ENCODE results near the gene WNK1. TPM values are rescaled to one million over a fixed set of nuclear protein-coding genes. Genes with fewer than 3 reads are reported as not detected.

The WNK1 gene
- total RNA-seq, 1 experiment from 2014 or later, result 183 TPM

- no peak overlapping the region for H3K4me3 ChIP-seq (ENCODE audit: low read length)
- peak overlapping the region; percentile 95 for H2AFZ ChIP-seq (ENCODE audit: low read length)
- H3K4me1 ChIP-seq (ENCODE audit: low read length), result peaks cover 24% of the 10 kb centered on the region
- DNase-seq, result no peak
- H3K9me2 ChIP-seq (replicated peaks; ENCODE audit: insufficient read depth, low read length), result no peaks in the 10 kb centered on the region
- 0 out of 2 replicates have a peak overlapping the region, but pooled peaks have one; percentile 60 for H3K9ac ChIP-seq (ENCODE audit: low read length)
- H4K20me1 ChIP-seq (ENCODE audit: insufficient read depth, low read depth, low read length), result no peaks in the 10 kb centered on the region
- H3K4me2 ChIP-seq (ENCODE audit: low read depth, low read length, poor library complexity, severe bottlenecking), result peak overlapping the region; percentile 65
- no peaks in the 10 kb centered on the region for H3K79me2 ChIP-seq (ENCODE audit: low read length)
- H3K36me3 ChIP-seq (ENCODE audit: insufficient read depth, low read length), result no peaks in the 10 kb centered on the region
- 0 out of 2 replicates have a peak overlapping the region, but pooled peaks have one; percentile 57 for H3K27ac ChIP-seq (ENCODE audit: low read length)
- H3K27me3 ChIP-seq (ENCODE audit: low read length), result no peaks in the 10 kb centered on the region
- H3K9me3 ChIP-seq (ENCODE audit: low read length), result no peaks in the 10 kb centered on the region
Measured at GRCh38 chr12:718756-719102, 33.6 kb upstream of the WNK1 start.

- Histone ChIP-seq H3K4me2 (ENCODE audit: low read depth, low read length, poor library complexity, severe bottlenecking) (peak overlapping the region; percentile 65), H3K27me3 (ENCODE audit: low read length) (no peaks in the 10 kb centered on the region), H2AFZ (ENCODE audit: low read length) (peak overlapping the region; percentile 77; the same call in 1 of the 2 replicates)
Measured at GRCh38 chr12:720231-720941, 32.0 kb upstream of the WNK1 start.

GRCh38 chr12:724194-724855, 28.1 kb upstream of the WNK1 start:
- Histone ChIP-seq H4K20me1 (ENCODE audit: insufficient read depth, low read depth, low read length) (no peaks in the 10 kb centered on the region), H3K9ac (ENCODE audit: low read length) (no peak overlapping the region), H3K4me2 (ENCODE audit: low read depth, low read length, poor library complexity, severe bottlenecking) (no peak overlapping the region), H2AFZ (ENCODE audit: low read length) (peak overlapping the region; percentile 67), H3K4me1 (ENCODE audit: low read length) (peaks cover 28% of the 10 kb centered on the region), H3K36me3 (ENCODE audit: insufficient read depth, low read length) (no peaks in the 10 kb centered on the region), H3K27ac (ENCODE audit: low read length) (no peak overlapping the region), H3K4me3 (ENCODE audit: low read length) (no peak overlapping the region), H3K9me3 (ENCODE audit: low read length) (no peaks in the 10 kb centered on the region), H3K9me2 (replicated peaks; ENCODE audit: insufficient read depth, low read length) (no peaks in the 10 kb centered on the region), H3K79me2 (ENCODE audit: low read length) (no peaks in the 10 kb centered on the region), H3K27me3 (ENCODE audit: low read length) (no peaks in the 10 kb centered on the region)
- peak; percentile 69 for DNase-seq

More at GRCh38 chr12:720231-720941, 32.0 kb upstream of the WNK1 start:
- Histone ChIP-seq H3K9me3 (ENCODE audit: low read length) (no peaks in the 10 kb centered on the region), H3K4me1 (ENCODE audit: low read length) (peaks cover 34% of the 10 kb centered on the region), H3K36me3 (ENCODE audit: insufficient read depth, low read length) (no peaks in the 10 kb centered on the region), H3K79me2 (ENCODE audit: low read length) (no peaks in the 10 kb centered on the region), H3K27ac (ENCODE audit: low read length) (no peak overlapping the region), H3K9me2 (replicated peaks; ENCODE audit: insufficient read depth, low read length) (no peaks in the 10 kb centered on the region), H3K4me3 (ENCODE audit: low read length) (no peak overlapping the region), H3K9ac (ENCODE audit: low read length) (no peak overlapping the region), H4K20me1 (ENCODE audit: insufficient read depth, low read depth, low read length) (no peaks in the 10 kb centered on the region)
- DNase-seq, result no peak

- Histone ChIP-seq H3K79me2 (ENCODE audit: low read length) (no peaks in the 10 kb centered on the region), H4K20me1 (ENCODE audit: insufficient read depth, low read depth, low read length) (no peaks in the 10 kb centered on the region), H3K9me3 (ENCODE audit: low read length) (no peaks in the 10 kb centered on the region), H3K36me3 (ENCODE audit: insufficient read depth, low read length) (no peaks in the 10 kb centered on the region), H3K27me3 (ENCODE audit: low read length) (no peaks in the 10 kb centered on the region), H3K9me2 (replicated peaks; ENCODE audit: insufficient read depth, low read length) (no peaks in the 10 kb centered on the region), H2AFZ (ENCODE audit: low read length) (no peak overlapping the region), H3K4me1 (ENCODE audit: low read length) (peaks cover 20% of the 10 kb centered on the region), H3K27ac (ENCODE audit: low read length) (no peak overlapping the region), H3K9ac (ENCODE audit: low read length) (no peak overlapping the region), H3K4me2 (ENCODE audit: low read depth, low read length, poor library complexity, severe bottlenecking) (no peak overlapping the region), H3K4me3 (ENCODE audit: low read length) (no peak overlapping the region)
- DNase-seq, result no peak
Measured at GRCh38 chr12:725076-725475, 27.3 kb upstream of the WNK1 start.

GRCh38 chr12:726281-727140, 25.9 kb upstream of the WNK1 start:
- no peaks in the 10 kb centered on the region for H3K9me2 ChIP-seq (replicated peaks; ENCODE audit: insufficient read depth, low read length)
- peaks cover 17% of the 10 kb centered on the region for H3K4me1 ChIP-seq (ENCODE audit: low read length)
- H4K20me1 ChIP-seq (ENCODE audit: insufficient read depth, low read depth, low read length), result no peaks in the 10 kb centered on the region
- H3K4me2 ChIP-seq (ENCODE audit: low read depth, low read length, poor library complexity, severe bottlenecking), result no peak overlapping the region
- H2AFZ ChIP-seq (ENCODE audit: low read length), result no peak overlapping the region
- no peaks in the 10 kb centered on the region for H3K9me3 ChIP-seq (ENCODE audit: low read length)
- no peak for DNase-seq
- no peaks in the 10 kb centered on the region for H3K79me2 ChIP-seq (ENCODE audit: low read length)
- H3K9ac ChIP-seq (ENCODE audit: low read length), result no peak overlapping the region
- H3K27ac ChIP-seq (ENCODE audit: low read length), result no peak overlapping the region
- no peak overlapping the region for H3K4me3 ChIP-seq (ENCODE audit: low read length)
- no peaks in the 10 kb centered on the region for H3K27me3 ChIP-seq (ENCODE audit: low read length)
- H3K36me3 ChIP-seq (ENCODE audit: insufficient read depth, low read length), result no peaks in the 10 kb centered on the region

GRCh38 chr12:727321-727720, 25.1 kb upstream of the WNK1 start:
- H3K79me2 ChIP-seq (ENCODE audit: low read length), result no peaks in the 10 kb centered on the region
- no peaks in the 10 kb centered on the region for H4K20me1 ChIP-seq (ENCODE audit: insufficient read depth, low read depth, low read length)
- no peaks in the 10 kb centered on the region for H3K36me3 ChIP-seq (ENCODE audit: insufficient read depth, low read length)
- no peak overlapping the region for H3K9ac ChIP-seq (ENCODE audit: low read length)
- no peak overlapping the region for H3K4me2 ChIP-seq (ENCODE audit: low read depth, low read length, poor library complexity, severe bottlenecking)
- peaks cover 15% of the 10 kb centered on the region for H3K4me1 ChIP-seq (ENCODE audit: low read length)
- H3K27ac ChIP-seq (ENCODE audit: low read length), result no peak overlapping the region
- no peak for DNase-seq
- no peaks in the 10 kb centered on the region for H3K9me3 ChIP-seq (ENCODE audit: low read length)
- no peaks in the 10 kb centered on the region for H3K9me2 ChIP-seq (replicated peaks; ENCODE audit: insufficient read depth, low read length)
- H2AFZ ChIP-seq (ENCODE audit: low read length), result no peak overlapping the region
- no peak overlapping the region for H3K4me3 ChIP-seq (ENCODE audit: low read length)
- no peaks in the 10 kb centered on the region for H3K27me3 ChIP-seq (ENCODE audit: low read length)

GRCh38 chr12:728781-729180, 23.6 kb upstream of the WNK1 start:
- no peak overlapping the region for H3K4me3 ChIP-seq (ENCODE audit: low read length)
- no peaks in the 10 kb centered on the region for H3K9me2 ChIP-seq (replicated peaks; ENCODE audit: insufficient read depth, low read length)
- H3K9me3 ChIP-seq (ENCODE audit: low read length), result no peaks in the 10 kb centered on the region
- no peaks in the 10 kb centered on the region for H3K79me2 ChIP-seq (ENCODE audit: low read length)
- H3K4me1 ChIP-seq (ENCODE audit: low read length), result peaks cover 9% of the 10 kb centered on the region
- H3K36me3 ChIP-seq (ENCODE audit: insufficient read depth, low read length), result no peaks in the 10 kb centered on the region
- H3K4me2 ChIP-seq (ENCODE audit: low read depth, low read length, poor library complexity, severe bottlenecking), result no peak overlapping the region
- no peak overlapping the region for H3K27ac ChIP-seq (ENCODE audit: low read length)
- H4K20me1 ChIP-seq (ENCODE audit: insufficient read depth, low read depth, low read length), result no peaks in the 10 kb centered on the region
- no peak overlapping the region for H3K9ac ChIP-seq (ENCODE audit: low read length)
- no peak overlapping the region for H2AFZ ChIP-seq (ENCODE audit: low read length)
- no peak for DNase-seq
- no peaks in the 10 kb centered on the region for H3K27me3 ChIP-seq (ENCODE audit: low read length)

GRCh38 chr12:729221-729620, 23.2 kb upstream of the WNK1 start:
- Histone ChIP-seq H3K4me2 (ENCODE audit: low read depth, low read length, poor library complexity, severe bottlenecking) (no peak overlapping the region), H4K20me1 (ENCODE audit: insufficient read depth, low read depth, low read length) (no peaks in the 10 kb centered on the region), H3K36me3 (ENCODE audit: insufficient read depth, low read length) (no peaks in the 10 kb centered on the region), H3K9me3 (ENCODE audit: low read length) (no peaks in the 10 kb centered on the region), H3K9ac (ENCODE audit: low read length) (no peak overlapping the region), H3K4me1 (ENCODE audit: low read length) (peaks cover 5% of the 10 kb centered on the region), H3K79me2 (ENCODE audit: low read length) (no peaks in the 10 kb centered on the region), H3K27me3 (ENCODE audit: low read length) (no peaks in the 10 kb centered on the region), H2AFZ (ENCODE audit: low read length) (no peak overlapping the region), H3K27ac (ENCODE audit: low read length) (no peak overlapping the region), H3K9me2 (replicated peaks; ENCODE audit: insufficient read depth, low read length) (no peaks in the 10 kb centered on the region), H3K4me3 (ENCODE audit: low read length) (no peak overlapping the region)
- DNase-seq, result no peak

All from Karpas-422 (cell line).